Measurements from ENCODE around the gene DGKQ.

DGKQ gene

GRCh38 chr4:995311-996026, 22.1 kb upstream of the DGKQ start:
- DNase-seq = no peak

GRCh38 chr4:993111-994029, 20.0 kb upstream of the DGKQ start, which contains the start of gene SLC26A1:
SLC26A1 (minus strand) TSS chr4:993404; CDS start chr4:991703, 1,701 bp downstream.
- DNase-seq = no peak

GRCh38 chr4:992297-993110, 19.1 kb upstream of the DGKQ start:
- DNase-seq = no peak

GRCh38 chr4:991451-992296, 18.3 kb upstream of the DGKQ start:
- no peak for DNase-seq

DNA sequence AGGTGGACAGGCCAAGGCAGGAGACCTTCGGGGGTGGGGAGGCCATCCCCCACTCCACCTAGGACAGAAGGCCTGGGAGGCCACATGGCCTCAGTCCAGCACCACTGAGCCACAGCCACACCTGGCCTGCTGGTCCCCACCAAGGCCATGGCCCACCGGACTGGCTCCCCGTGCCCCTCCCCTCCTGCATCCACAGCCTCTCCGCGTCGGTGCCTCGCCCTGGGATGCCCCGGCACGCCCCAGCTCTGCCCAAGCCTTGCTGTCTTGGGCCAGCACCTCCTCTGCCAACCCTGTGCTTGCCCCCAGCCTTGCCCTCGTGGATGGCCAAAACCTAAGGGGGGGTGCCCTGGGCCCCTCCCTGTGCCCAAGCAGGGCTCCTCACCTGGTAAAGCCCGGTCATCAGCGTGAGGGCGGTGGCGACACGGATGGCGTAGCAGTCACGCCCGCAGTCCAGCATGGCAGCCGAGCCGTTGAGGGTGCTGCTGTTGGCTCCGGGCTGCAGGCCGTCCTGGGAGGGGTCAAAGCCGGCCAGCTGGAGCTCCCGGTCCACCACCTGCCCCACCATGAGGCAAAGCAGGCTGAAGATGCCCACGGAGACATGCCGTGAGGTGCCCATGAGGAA, 17.5 kb upstream of the DGKQ start:
- DNase-seq = no peak

- DNase-seq = no peak
These were observed 16.5 kb upstream of the DGKQ start for GRCh38 chr4:989722-990471.

- no peak for DNase-seq
These were observed 15.7 kb upstream of the DGKQ start for GRCh38 chr4:988726-989721.

DNA sequence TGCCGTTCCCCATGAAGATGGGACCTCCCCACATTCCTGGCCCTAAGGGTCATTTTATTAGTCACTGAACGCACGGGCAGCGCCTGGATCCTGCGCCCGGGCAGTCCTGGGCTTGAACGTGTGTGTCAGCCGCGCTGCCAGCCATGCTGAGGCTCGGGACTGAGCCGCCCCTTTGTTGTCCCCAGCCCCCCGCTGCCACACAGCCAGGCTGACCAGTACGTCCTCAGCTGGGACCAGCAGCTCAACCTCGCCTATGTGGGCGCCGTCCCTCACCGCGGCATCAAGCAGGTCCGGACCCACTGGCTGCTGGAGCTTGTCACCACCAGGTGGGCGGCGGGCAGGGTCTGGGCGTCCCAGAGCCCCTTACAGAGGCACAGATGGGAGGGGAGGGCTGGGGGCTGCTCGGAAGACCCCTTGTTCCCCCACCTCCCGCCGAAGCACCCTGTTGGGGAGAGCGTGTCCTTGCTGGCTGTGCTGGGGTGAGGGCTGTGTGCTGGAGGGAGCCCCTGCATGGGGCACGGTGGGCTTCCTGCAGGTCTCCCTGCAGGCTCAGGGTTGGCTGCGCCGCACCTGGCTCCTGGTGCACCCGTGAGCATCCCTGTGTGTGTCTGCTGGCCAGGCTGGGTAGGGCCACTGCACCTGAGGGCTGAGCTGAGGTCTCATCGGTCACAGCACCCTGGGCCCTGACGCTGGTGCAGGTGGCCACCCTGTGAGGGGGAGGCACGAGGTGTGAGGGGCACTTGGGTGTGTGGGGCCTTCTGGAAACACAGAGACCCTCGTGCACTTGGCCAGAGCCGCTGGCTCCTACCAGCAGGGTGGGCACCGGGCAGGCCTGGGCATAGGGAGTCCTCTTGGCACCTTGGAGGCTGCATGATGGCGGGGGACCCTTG, 14.5 kb upstream of the DGKQ start:
- no peak for DNase-seq

DNA sequence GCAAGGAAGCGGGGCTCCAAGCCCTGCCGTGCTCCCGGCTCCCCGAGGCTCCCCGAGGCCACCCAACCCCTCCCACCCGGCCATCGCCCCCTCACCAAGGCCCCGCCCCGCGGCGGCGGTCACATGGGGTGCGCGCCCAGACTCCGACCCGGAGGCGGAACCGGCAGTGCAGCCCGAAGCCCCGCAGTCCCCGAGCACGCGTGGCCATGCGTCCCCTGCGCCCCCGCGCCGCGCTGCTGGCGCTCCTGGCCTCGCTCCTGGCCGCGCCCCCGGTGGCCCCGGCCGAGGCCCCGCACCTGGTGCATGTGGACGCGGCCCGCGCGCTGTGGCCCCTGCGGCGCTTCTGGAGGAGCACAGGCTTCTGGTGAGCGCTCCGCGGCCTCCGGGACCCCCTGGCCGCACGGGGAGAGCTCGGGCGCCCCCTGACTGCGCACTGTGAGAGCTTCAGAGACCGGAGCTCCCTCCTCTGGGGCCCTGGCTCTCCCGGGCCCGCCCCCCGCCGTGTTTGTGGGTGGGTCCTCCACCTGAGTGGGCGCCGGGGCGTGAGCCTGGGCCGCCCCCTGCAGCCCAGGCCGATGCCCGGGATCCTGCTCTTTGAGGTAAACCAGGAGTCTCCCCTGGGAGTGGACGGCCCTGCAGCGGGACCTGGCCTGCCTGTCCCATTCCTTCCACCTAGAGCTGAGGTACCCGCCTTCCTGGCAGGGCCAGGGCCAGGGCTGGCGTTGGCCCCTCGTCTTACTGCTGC, 13.7 kb upstream of the DGKQ start, which contains the start of gene IDUA:
IDUA (plus strand) TSS at position 166 of the 745 bp plus-strand sequence; CDS start at position 207, 41 bp downstream.
- peak; percentile 44 for DNase-seq

DNA sequence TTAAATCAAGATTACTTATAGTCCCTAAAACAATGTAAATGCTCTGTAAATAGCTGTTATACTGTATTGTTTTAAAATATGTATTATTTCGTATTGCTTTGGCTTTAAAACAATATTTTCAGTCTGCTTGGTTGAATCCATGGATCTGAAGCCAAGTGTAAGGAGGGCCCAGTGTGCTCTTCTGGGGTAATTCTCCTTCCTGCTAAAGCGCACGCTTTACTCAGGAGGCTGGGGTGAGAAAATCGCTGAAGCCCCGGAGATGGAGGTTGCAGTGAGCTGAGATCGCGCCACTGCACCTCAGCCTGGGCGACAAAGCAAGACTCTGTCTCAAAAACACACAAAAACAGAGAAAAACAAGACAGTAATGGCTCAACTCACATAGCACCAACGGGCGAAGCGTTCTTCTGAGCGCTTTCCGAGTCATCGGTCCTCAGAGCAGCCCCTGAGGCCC, 13.1 kb upstream of the DGKQ start:
- no peak for DNase-seq

DNA sequence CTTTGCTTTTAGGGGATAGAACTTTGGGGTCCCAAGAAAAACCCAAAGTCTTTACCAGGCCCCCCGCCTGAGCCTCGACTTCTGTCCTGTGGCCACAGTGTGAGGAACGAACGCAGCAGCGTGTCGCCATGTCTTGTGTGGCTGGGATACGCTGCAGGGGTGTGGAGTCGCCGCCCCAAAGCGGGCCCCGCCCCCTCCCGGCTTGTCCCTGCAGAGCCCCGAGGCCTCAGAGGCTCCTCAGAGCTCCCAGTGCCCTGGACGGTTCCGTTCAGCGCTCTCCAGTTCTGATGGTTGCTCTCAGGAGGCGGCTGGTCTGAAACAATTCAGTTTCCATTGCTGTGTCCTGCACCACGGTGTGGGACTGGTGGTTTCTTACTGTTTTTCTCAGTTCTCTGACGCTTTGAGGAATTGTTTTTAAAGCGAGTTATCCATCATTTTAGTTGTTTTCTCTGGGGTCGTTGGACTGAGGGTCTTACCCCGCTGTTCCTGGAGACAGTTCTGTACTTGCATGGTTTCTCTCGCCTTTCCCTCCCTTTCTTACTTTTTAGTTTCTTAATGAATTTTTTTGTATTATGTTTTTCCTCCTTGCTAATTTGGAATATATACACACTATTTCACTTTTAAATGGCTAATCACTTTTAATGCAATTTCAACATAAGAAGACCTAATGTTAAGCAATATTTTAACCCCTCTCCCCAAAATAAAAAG, 11.9 kb upstream of the DGKQ start:
- DNase-seq = no peak

- no peak for DNase-seq
These were observed 11.1 kb upstream of the DGKQ start for GRCh38 chr4:984336-985054.

- DNase-seq = no peak
These were observed 9.4 kb upstream of the DGKQ start for GRCh38 chr4:982814-983213.

GRCh38 chr4:982291-982690, 8.9 kb upstream of the DGKQ start:
- no peak for DNase-seq

- DNase-seq = peak; percentile 8
These were observed 5.8 kb upstream of the DGKQ start for GRCh38 chr4:978957-979701.
